Lower lobe of right lung (tissue), 2 donors: Measurements from ENCODE around the gene KIRREL3. TPM values are rescaled to one million over a fixed set of nuclear protein-coding genes. Genes with fewer than 3 reads are reported as not detected.
A peak's percentile ranks its signal among the peaks of the same experiment; 100 is the strongest.

Source experiments
- ATAC-seq, 2 donors: fragments of 200-7000 bp; cut with Tn5 transposase; one replicate each; pipeline ENCODE4 v1.9.1; 2020 to 2022; ENCODE audit warnings: mild to moderate bottlenecking in 2 of 2, moderate library complexity in 2 of 2
- DNase-seq: peaks from one replicate; pipeline ENCODE4 v3.0.0-alpha.2; 2020
- H3K27ac ChIP-seq: fragments of 200-600 bp; one replicate; pipeline ENCODE4 v1.8.0; 2022
- H3K27me3 ChIP-seq: fragments of 200-600 bp; one replicate; pipeline ENCODE4 v1.8.0; 2022; ENCODE audit warnings: low read depth
- H3K36me3 ChIP-seq: fragments of 200-600 bp; one replicate; pipeline ENCODE4 v1.8.0; 2022; ENCODE audit warnings: mild to moderate bottlenecking
- H3K4me1 ChIP-seq: fragments of 200-600 bp; one replicate; pipeline ENCODE4 v1.8.0; 2022
- H3K4me3 ChIP-seq: fragments of 200-600 bp; one replicate; pipeline ENCODE4 v1.8.0; 2022; ENCODE audit warnings: mild to moderate bottlenecking
- H3K9me3 ChIP-seq: fragments of 200-600 bp; one replicate; pipeline ENCODE4 v1.8.0; 2022
- intact Hi-C: fragments of 100-400 bp; cut with DNase I; formaldehyde crosslinking; loops from one replicate; pipeline ENCODE4 v1.11.0; 2022
- long read RNA-seq: library from polyadenylated mRNA; unstranded; transcript quantifications from one replicate; pipeline ENCODE4 v2.0.0, GENCODE V29; 2021
- total RNA-seq: library from RNA; stranded (reverse); fragmentation: NEBNext Ultra II Directional; extraction: Animal tissue kit (Norgen Biotek cat#: 25700); gene quantifications from one replicate; pipeline ENCODE4 v1.2.1, GENCODE V29; 2021
- TF ChIP-seq, protein P1 (sequence below): fragments of 200-600 bp; IDR thresholded peaks from one replicate; pipeline ENCODE4 v1.8.0; 2022; ENCODE audit warnings: antibody characterized with exemption, mild to moderate bottlenecking
- donor health status: DM: no; HTN: yes; CAD: no; lungs with severe emphysema.

The KIRREL3 gene
- total RNA-seq = 0.15 TPM
- long read RNA-seq, partial matches to known transcripts = 0 of 1 reads
- long read RNA-seq, other reads (novel, unspliced or antisense) = 1 of 1 reads

- Histone ChIP-seq H3K4me1 (peaks cover 9% of the 10 kb centered on the region), H3K27ac (no peak within 1 kb of the TSS), H3K4me3 (peak within 1 kb of the TSS; percentile 43), H3K27me3 (peaks cover 87% of the 10 kb centered on the region), H3K9me3 (no peaks in the 10 kb centered on the region), H3K36me3 (no peaks in the 10 kb centered on the region)
- DNase-seq (no peak), ATAC-seq (peak in 1 of 2 donors; percentile 25)
- intact Hi-C loops = no loop called here
- TF ChIP-seq, protein P1, sequence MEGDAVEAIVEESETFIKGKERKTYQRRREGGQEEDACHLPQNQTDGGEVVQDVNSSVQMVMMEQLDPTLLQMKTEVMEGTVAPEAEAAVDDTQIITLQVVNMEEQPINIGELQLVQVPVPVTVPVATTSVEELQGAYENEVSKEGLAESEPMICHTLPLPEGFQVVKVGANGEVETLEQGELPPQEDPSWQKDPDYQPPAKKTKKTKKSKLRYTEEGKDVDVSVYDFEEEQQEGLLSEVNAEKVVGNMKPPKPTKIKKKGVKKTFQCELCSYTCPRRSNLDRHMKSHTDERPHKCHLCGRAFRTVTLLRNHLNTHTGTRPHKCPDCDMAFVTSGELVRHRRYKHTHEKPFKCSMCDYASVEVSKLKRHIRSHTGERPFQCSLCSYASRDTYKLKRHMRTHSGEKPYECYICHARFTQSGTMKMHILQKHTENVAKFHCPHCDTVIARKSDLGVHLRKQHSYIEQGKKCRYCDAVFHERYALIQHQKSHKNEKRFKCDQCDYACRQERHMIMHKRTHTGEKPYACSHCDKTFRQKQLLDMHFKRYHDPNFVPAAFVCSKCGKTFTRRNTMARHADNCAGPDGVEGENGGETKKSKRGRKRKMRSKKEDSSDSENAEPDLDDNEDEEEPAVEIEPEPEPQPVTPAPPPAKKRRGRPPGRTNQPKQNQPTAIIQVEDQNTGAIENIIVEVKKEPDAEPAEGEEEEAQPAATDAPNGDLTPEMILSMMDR = no peak
These were observed at the start of gene KIRREL3 for GRCh38 chr11:127000291-127000968. KIRREL3 (minus strand) TSS chr11:127000770.

DNA sequence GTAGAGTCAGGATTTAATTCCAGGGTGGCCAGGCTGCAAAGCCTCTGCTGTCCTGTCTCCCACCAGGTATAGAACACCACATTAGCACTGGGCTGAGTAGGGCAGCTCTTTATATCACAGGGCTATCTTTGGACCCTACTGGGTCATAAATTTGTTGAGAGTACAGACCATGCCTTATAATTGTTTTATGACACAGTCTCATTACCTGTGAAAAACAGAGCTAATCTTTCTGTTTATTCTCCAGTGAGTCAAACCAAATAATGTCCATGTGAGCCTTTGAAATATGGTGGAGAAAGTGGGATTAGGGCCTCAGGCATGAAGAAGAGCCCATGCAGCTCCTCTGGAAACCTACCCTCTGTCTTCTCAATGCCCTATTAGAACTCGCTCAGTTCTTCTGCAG, 49.6 kb upstream of the KIRREL3 start:
- TF ChIP-seq, protein P1 = no peak
- intact Hi-C loops = no loop called here
- Histone ChIP-seq H3K9me3 (no peaks in the 10 kb centered on the region), H3K36me3 (no peaks in the 10 kb centered on the region), H3K4me3 (no peak overlapping the region), H3K27me3 (no peaks in the 10 kb centered on the region), H3K4me1 (no peaks in the 10 kb centered on the region), H3K27ac (no peak overlapping the region)
- ATAC-seq (no peak), DNase-seq (no peak)

DNA sequence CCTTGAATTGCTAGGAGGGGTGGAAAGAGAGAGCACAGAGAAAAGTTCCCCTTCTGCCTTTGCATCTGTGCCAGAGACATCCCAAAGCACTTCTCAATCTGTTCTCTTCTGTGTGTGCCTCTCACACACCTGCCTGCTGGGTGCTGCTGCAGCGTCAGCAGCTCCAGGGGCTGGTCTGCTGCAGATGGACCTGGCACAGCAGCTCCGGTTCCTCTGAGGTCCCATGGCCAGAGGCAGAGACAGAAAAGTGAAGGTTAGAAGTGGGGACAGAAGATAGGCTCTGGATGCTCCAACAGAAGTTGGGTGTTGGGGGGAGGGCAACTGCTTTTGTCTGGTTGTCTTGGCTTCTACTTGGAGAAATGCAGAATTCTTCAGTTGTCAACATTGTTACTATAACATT, 48.9 kb upstream of the KIRREL3 start:
- Histone ChIP-seq H3K27ac (no peak overlapping the region), H3K9me3 (no peaks in the 10 kb centered on the region), H3K4me3 (no peak overlapping the region), H3K27me3 (no peaks in the 10 kb centered on the region), H3K36me3 (no peaks in the 10 kb centered on the region), H3K4me1 (no peaks in the 10 kb centered on the region)
- no peak for DNase-seq
- TF ChIP-seq, protein P1 = no peak
- intact Hi-C loops = no loop called here
- ATAC-seq = no peak

DNA sequence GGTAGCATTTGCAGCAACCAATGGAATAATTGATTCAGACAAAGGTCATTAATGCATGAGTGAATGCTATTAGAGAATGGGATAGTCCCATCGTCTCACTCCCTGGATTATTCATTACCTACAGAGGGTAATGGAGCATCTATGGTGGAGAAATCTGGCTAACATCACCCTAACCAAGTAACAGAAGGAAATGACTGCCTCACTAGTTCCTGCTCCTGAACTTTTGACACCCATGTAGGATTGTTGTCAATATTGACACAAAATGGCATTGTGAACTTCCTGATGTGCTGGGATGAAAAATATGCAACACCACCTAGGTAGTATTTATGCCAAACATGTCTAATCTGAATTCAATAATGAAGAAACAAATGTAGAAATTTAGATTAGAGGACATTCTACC, 44.0 kb upstream of the KIRREL3 start:
- TF ChIP-seq, protein P1 = no peak
- DNase-seq (no peak), ATAC-seq (no peak)
- intact Hi-C loops = no loop called here
- Histone ChIP-seq H3K4me1 (no peaks in the 10 kb centered on the region), H3K9me3 (no peaks in the 10 kb centered on the region), H3K4me3 (no peak overlapping the region), H3K27ac (no peak overlapping the region), H3K36me3 (no peaks in the 10 kb centered on the region), H3K27me3 (no peaks in the 10 kb centered on the region)

GRCh38 chr11:127042445-127042844, 41.9 kb upstream of the KIRREL3 start:
- Histone ChIP-seq H3K4me3 (no peak overlapping the region), H3K36me3 (no peaks in the 10 kb centered on the region), H3K27me3 (no peaks in the 10 kb centered on the region), H3K9me3 (no peaks in the 10 kb centered on the region), H3K27ac (no peak overlapping the region), H3K4me1 (no peaks in the 10 kb centered on the region)
- intact Hi-C loops = no loop called here
- TF ChIP-seq, protein P1 = no peak
- no peak for ATAC-seq
- no peak for DNase-seq
